Loucy (cell line): ENCODE measurements around the gene SCN5A.

Experiments used
- H2AFZ ChIP-seq: fragments of 200-600 bp; sonication (generic); 2 replicates; pipeline ENCODE4 v1.6.0; 2016; ENCODE audit warnings: antibody characterized with exemption, mild to moderate bottlenecking, low read length, moderate library complexity
- H3F3A ChIP-seq: fragments of 200-600 bp; 2 replicates; pipeline ENCODE4 v1.6.0; 2016; ENCODE audit warnings: antibody characterized with exemption, low read depth, mild to moderate bottlenecking
- H3K27me3 ChIP-seq: fragments of 200-600 bp; sonication (generic); 2 replicates; pipeline ENCODE4 v1.6.1; 2014; ENCODE audit warnings: low read length, mild to moderate bottlenecking; ENCODE audit not compliant: insufficient read depth, poor library complexity, severe bottlenecking
- H3K36me3 ChIP-seq: fragments of 200-600 bp; sonication (generic); 2 replicates; pipeline ENCODE4 v1.6.1; 2016; ENCODE audit warnings: low read length; ENCODE audit not compliant: insufficient read depth
- H3K4me1 ChIP-seq: fragments of 200-600 bp; sonication (generic); 2 replicates; pipeline ENCODE4 v1.5.1; 2014; ENCODE audit warnings: low read length, mild to moderate bottlenecking; ENCODE audit not compliant: insufficient read depth, poor library complexity, severe bottlenecking
- H3K4me2 ChIP-seq: fragments of 200-600 bp; sonication (generic); 2 replicates; pipeline ENCODE4 v1.6.0; 2014; ENCODE audit warnings: antibody characterized with exemption, low read length, low read depth, mild to moderate bottlenecking; ENCODE audit not compliant: poor library complexity, severe bottlenecking
- H3K4me3 ChIP-seq: fragments of 200-600 bp; sonication (generic); 2 replicates; pipeline ENCODE4 v1.5.1; 2014; ENCODE audit warnings: low read length, mild to moderate bottlenecking, mixed read lengths; ENCODE audit not compliant: poor library complexity, severe bottlenecking
- H3K79me2 ChIP-seq: fragments of 200-600 bp; sonication (generic); 2 replicates; pipeline ENCODE4 v1.6.1; 2014; ENCODE audit warnings: low read length; ENCODE audit not compliant: insufficient read depth
- H3K9ac ChIP-seq: fragments of 200-600 bp; sonication (generic); 2 replicates; pipeline ENCODE4 v1.6.0; 2014; ENCODE audit warnings: mild to moderate bottlenecking, low read depth, low read length, moderate library complexity; ENCODE audit not compliant: poor library complexity, severe bottlenecking
- H3K9me2 ChIP-seq: fragments of 200-600 bp; sonication (generic); replicated peaks from 2 replicates; pipeline ENCODE4 v1.6.1; 2016; ENCODE audit warnings: low read depth, low read length, mixed read lengths
- H3K9me3 ChIP-seq: fragments of 200-600 bp; sonication (generic); 2 replicates; pipeline ENCODE4 v1.6.1; 2014; ENCODE audit warnings: mild to moderate bottlenecking, antibody characterized with exemption, low read length, low read depth; ENCODE audit not compliant: insufficient read depth
- H4K20me1 ChIP-seq: fragments of 200-600 bp; sonication (generic); 2 replicates; pipeline ENCODE4 v1.6.0; 2014; ENCODE audit warnings: antibody characterized with exemption, low read length, mild to moderate bottlenecking; ENCODE audit not compliant: insufficient read depth, poor library complexity, severe bottlenecking
- EZH2phosphoT487 ChIP-seq: fragments of 200-600 bp; IDR thresholded peaks from 2 replicates; pipeline ENCODE4 v1.6.1; 2018; ENCODE audit warnings: antibody characterized with exemption, mild to moderate bottlenecking, moderate library complexity, borderline replicate concordance
- TF ChIP-seq, protein P1 (sequence below): fragments of 200-600 bp; sonication (generic); conservative IDR thresholded peaks from 2 replicates; pipeline ENCODE4 v1.5.1; 2014; ENCODE audit warnings: mild to moderate bottlenecking, antibody characterized with exemption, low read length

SCN5A gene

GRCh38 chr3:38689346-38689745 is 39.9 kb upstream of the SCN5A start:
- Histone ChIP-seq H3K9me3 (no peaks in the 10 kb centered on the region), H2AFZ (no peak overlapping the region), H3K4me3 (no peak overlapping the region), H3K79me2 (no peaks in the 10 kb centered on the region), H3K27me3 (no peaks in the 10 kb centered on the region), H3F3A (no peaks in the 10 kb centered on the region), H3K9ac (no peak overlapping the region), H3K4me2 (no peak overlapping the region), H3K4me1 (no peaks in the 10 kb centered on the region), H3K36me3 (no peaks in the 10 kb centered on the region), H4K20me1 (no peaks in the 10 kb centered on the region), H3K9me2 (no peaks in the 10 kb centered on the region)
- TF ChIP-seq, protein P1, sequence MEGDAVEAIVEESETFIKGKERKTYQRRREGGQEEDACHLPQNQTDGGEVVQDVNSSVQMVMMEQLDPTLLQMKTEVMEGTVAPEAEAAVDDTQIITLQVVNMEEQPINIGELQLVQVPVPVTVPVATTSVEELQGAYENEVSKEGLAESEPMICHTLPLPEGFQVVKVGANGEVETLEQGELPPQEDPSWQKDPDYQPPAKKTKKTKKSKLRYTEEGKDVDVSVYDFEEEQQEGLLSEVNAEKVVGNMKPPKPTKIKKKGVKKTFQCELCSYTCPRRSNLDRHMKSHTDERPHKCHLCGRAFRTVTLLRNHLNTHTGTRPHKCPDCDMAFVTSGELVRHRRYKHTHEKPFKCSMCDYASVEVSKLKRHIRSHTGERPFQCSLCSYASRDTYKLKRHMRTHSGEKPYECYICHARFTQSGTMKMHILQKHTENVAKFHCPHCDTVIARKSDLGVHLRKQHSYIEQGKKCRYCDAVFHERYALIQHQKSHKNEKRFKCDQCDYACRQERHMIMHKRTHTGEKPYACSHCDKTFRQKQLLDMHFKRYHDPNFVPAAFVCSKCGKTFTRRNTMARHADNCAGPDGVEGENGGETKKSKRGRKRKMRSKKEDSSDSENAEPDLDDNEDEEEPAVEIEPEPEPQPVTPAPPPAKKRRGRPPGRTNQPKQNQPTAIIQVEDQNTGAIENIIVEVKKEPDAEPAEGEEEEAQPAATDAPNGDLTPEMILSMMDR, result no peak
- TF ChIP-seq EZH2phosphoT487, result no peak

DNA sequence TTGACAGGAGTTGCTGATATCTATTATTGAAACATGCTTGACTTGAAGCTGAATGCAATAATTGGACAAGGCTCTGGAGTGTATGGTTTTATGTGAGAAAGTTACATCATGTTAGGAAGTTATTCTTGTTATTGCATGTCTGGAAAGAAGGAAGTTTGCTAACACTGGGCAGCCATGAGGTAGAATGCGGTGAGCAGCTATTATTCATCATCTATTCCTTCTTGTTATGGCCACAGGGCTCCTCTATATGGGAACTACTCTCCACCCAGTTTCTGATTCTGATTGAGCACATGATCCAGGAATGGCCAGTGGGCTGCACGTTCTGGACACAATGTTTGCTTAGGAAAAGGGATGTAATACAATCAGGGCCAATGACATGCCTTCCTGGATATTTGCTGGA is 37.8 kb upstream of the SCN5A start:
- H3K4me3 ChIP-seq, result no peak overlapping the region
- no peaks in the 10 kb centered on the region for H4K20me1 ChIP-seq
- H3K79me2 ChIP-seq, result no peaks in the 10 kb centered on the region
- no peak overlapping the region for H3K9ac ChIP-seq
- H3K4me2 ChIP-seq, result no peak overlapping the region
- H3K9me2 ChIP-seq, result no peaks in the 10 kb centered on the region
- no peak overlapping the region for H2AFZ ChIP-seq
- no peaks in the 10 kb centered on the region for H3K27me3 ChIP-seq
- no peak for TF ChIP-seq EZH2phosphoT487
- TF ChIP-seq, protein P1, result no peak
- no peaks in the 10 kb centered on the region for H3F3A ChIP-seq
- H3K9me3 ChIP-seq, result no peaks in the 10 kb centered on the region
- H3K4me1 ChIP-seq, result no peaks in the 10 kb centered on the region
- H3K36me3 ChIP-seq, result no peaks in the 10 kb centered on the region

- Histone ChIP-seq H4K20me1 (no peaks in the 10 kb centered on the region), H3K36me3 (no peaks in the 10 kb centered on the region), H3K9me3 (no peaks in the 10 kb centered on the region), H3K79me2 (no peaks in the 10 kb centered on the region), H2AFZ (no peak overlapping the region), H3K27me3 (no peaks in the 10 kb centered on the region), H3K4me1 (no peaks in the 10 kb centered on the region), H3K9ac (no peak overlapping the region), H3K4me2 (no peak overlapping the region), H3K4me3 (no peak overlapping the region), H3F3A (no peaks in the 10 kb centered on the region), H3K9me2 (no peaks in the 10 kb centered on the region)
- no peak for TF ChIP-seq EZH2phosphoT487
- TF ChIP-seq, protein P1, result no peak
These were observed 35.1 kb upstream of the SCN5A start for GRCh38 chr3:38684546-38684945.
